ENCODE results near the gene FCF1. TPM values are rescaled to one million over a fixed set of nuclear protein-coding genes. Genes with fewer than 3 reads are reported as not detected.

The FCF1 gene
- total RNA-seq, 2 experiments from 2014 or later = 16.1 to 62.1 TPM

DNA sequence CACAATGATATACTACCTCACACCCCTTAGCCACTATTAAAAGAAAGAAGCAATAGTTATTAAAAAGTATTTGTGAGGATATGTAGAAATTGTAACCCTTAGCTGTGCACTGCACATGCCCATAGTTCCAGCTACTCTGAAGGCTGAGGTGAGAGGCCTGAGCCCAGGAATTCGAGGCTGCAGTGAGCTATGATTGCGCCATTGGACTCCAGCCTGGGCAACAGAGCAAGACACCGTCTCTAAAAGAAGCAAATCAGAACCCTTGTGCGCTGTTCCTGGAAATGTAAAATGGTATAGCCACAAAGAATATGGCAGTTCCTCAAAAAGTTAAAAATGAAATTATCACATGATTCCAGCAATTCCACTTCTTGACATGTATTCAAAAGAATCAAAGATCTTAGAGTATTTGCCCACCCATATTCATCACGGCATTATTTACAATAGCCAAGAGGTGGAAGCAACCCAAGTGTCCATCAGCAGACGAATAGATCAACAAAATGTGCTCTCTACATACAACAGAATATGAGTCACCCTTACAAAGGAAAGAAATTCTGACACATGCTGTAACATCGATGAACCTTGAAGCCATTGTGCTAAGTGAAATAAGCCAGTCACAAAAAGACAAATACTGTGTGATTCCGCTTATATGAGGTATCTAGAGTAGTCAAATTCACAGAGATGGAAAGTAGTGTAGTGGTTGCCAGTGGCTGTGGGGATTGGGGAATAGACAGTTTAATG lies 26.5 kb downstream of the FCF1 start:
- DNase-seq (ENCODE audit: low spot score) = no peak
- no peak overlapping the region for H3K4me2 ChIP-seq (ENCODE audit: low read length)
- H3K4me3 ChIP-seq (ENCODE audit: low read depth, low read length, poor library complexity, severe bottlenecking) = no peak overlapping the region
- ChIA-PET CTCF (ENCODE audit: unreplicated experiment) (no interaction called here), POLR2A (interaction anchor here (1.6 kb wide), 1 partner anchor 23 kb away, joined by 5 read pairs; the partner anchor contains the start of gene YLPM1)
- intact Hi-C loops (cut with micrococcal nuclease; ENCODE audit: unreplicated experiment) = no loop called here
- no peaks in the 10 kb centered on the region for H4K20me1 ChIP-seq (ENCODE audit: insufficient read depth, low read length)
- no peaks in the 10 kb centered on the region for H3K79me2 ChIP-seq (ENCODE audit: insufficient read depth, low read depth, low read length)
- H3K4me1 ChIP-seq (ENCODE audit: insufficient read depth, low read length, poor library complexity, severe bottlenecking) = no peaks in the 10 kb centered on the region
- H2AFZ ChIP-seq (ENCODE audit: low read length) = no peak overlapping the region
- BruUV-seq (replicated peaks) = no TSS peak
- no peaks in the 10 kb centered on the region for H3K9me2 ChIP-seq (ENCODE audit: insufficient read depth, low read length)
- no peaks in the 10 kb centered on the region for H3K9me3 ChIP-seq (ENCODE audit: low read length)
- H3K36me3 ChIP-seq (ENCODE audit: insufficient read depth, low read length) = peaks cover 52% of the 10 kb centered on the region
- no peak overlapping the region for H3K27ac ChIP-seq (ENCODE audit: low read depth, low read length, poor library complexity, severe bottlenecking)
- no peak for TF ChIP-seq EZH2phosphoT487 (IDR thresholded peaks at IDR 0.05; ENCODE audit: borderline replicate concordance, low read depth, low read length)
- TF ChIP-seq, protein P1, sequence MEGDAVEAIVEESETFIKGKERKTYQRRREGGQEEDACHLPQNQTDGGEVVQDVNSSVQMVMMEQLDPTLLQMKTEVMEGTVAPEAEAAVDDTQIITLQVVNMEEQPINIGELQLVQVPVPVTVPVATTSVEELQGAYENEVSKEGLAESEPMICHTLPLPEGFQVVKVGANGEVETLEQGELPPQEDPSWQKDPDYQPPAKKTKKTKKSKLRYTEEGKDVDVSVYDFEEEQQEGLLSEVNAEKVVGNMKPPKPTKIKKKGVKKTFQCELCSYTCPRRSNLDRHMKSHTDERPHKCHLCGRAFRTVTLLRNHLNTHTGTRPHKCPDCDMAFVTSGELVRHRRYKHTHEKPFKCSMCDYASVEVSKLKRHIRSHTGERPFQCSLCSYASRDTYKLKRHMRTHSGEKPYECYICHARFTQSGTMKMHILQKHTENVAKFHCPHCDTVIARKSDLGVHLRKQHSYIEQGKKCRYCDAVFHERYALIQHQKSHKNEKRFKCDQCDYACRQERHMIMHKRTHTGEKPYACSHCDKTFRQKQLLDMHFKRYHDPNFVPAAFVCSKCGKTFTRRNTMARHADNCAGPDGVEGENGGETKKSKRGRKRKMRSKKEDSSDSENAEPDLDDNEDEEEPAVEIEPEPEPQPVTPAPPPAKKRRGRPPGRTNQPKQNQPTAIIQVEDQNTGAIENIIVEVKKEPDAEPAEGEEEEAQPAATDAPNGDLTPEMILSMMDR (conservative IDR thresholded peaks at IDR 0.05; ENCODE audit: low read length) = no peak

DNA sequence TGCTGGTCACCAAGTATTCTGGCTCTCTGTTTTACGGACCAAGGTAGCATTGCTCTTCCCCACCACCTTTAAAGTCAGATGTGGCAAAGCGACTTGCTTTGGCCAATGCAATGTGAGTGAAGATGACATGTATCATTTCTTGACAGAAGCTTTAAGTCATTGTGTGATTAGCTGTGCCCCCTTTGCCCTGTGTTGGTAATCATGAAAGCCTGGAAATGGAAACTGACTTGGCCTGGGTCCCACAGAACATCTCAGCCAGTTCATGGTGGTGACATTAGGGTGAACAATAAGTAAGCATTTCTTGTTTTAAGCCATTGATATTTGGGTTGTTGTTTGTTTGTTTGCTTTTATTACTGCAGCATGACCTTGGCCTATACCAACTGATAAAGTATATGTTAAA lies 34.3 kb downstream of the FCF1 start:
- intact Hi-C loops (cut with micrococcal nuclease; ENCODE audit: unreplicated experiment) = no loop called here
- H3K9me3 ChIP-seq (ENCODE audit: low read length) = no peaks in the 10 kb centered on the region
- H4K20me1 ChIP-seq (ENCODE audit: insufficient read depth, low read length) = no peaks in the 10 kb centered on the region
- POLR2A ChIA-PET = no interaction called here
- no peak overlapping the region for H3K27ac ChIP-seq (ENCODE audit: low read depth, low read length, poor library complexity, severe bottlenecking)
- H3K4me1 ChIP-seq (ENCODE audit: insufficient read depth, low read length, poor library complexity, severe bottlenecking) = no peaks in the 10 kb centered on the region
- no peak overlapping the region for H2AFZ ChIP-seq (ENCODE audit: low read length)
- H3K4me2 ChIP-seq (ENCODE audit: low read length) = no peak overlapping the region
- CTCF ChIA-PET (ENCODE audit: unreplicated experiment) = no interaction called here
- BruUV-seq (replicated peaks) = no TSS peak
- no peak for DNase-seq (ENCODE audit: low spot score)
- H3K36me3 ChIP-seq (ENCODE audit: insufficient read depth, low read length) = no peaks in the 10 kb centered on the region
- H3K9me2 ChIP-seq (ENCODE audit: insufficient read depth, low read length) = no peaks in the 10 kb centered on the region
- no peak for TF ChIP-seq EZH2phosphoT487 (IDR thresholded peaks at IDR 0.05; ENCODE audit: borderline replicate concordance, low read depth, low read length)
- TF ChIP-seq, protein P1 (conservative IDR thresholded peaks at IDR 0.05; ENCODE audit: low read length) = no peak
- H3K79me2 ChIP-seq (ENCODE audit: insufficient read depth, low read depth, low read length) = no peaks in the 10 kb centered on the region
- H3K4me3 ChIP-seq (ENCODE audit: low read depth, low read length, poor library complexity, severe bottlenecking) = no peak overlapping the region

DNA sequence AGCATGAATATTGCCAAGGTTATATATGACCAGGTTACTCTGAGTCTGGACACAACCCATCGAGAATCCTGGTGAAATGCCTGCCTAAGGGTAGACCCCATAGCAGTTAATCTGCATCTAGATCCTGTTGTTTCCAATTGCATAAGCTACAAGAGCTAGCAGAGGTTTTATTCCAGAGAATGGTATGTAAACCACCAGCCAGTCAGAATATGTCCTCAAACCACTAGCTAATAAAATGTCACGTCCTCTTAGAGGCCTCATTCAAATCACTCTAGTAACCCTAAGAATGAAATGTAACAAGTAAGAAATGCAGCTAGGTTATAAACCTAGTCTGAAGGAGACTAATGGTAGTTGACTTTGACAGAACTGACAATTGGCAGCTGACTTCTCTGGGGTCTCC lies 41.2 kb downstream of the FCF1 start:
- BruUV-seq (replicated peaks) = no TSS peak
- Histone ChIP-seq H3K4me2 (ENCODE audit: low read length) (no peak overlapping the region), H3K9me3 (ENCODE audit: low read length) (no peaks in the 10 kb centered on the region), H3K9me2 (ENCODE audit: insufficient read depth, low read length) (no peaks in the 10 kb centered on the region), H4K20me1 (ENCODE audit: insufficient read depth, low read length) (no peaks in the 10 kb centered on the region), H3K4me3 (ENCODE audit: low read depth, low read length, poor library complexity, severe bottlenecking) (no peak overlapping the region), H3K36me3 (ENCODE audit: insufficient read depth, low read length) (no peaks in the 10 kb centered on the region), H3K27ac (ENCODE audit: low read depth, low read length, poor library complexity, severe bottlenecking) (no peak overlapping the region), H3K79me2 (ENCODE audit: insufficient read depth, low read depth, low read length) (no peaks in the 10 kb centered on the region), H2AFZ (ENCODE audit: low read length) (no peak overlapping the region), H3K4me1 (ENCODE audit: insufficient read depth, low read length, poor library complexity, severe bottlenecking) (no peaks in the 10 kb centered on the region)
- intact Hi-C loops (cut with micrococcal nuclease; ENCODE audit: unreplicated experiment) = no loop called here
- TF ChIP-seq EZH2phosphoT487 (IDR thresholded peaks at IDR 0.05; ENCODE audit: borderline replicate concordance, low read depth, low read length) = no peak
- TF ChIP-seq, protein P1 (conservative IDR thresholded peaks at IDR 0.05; ENCODE audit: low read length) = no peak
- CTCF ChIA-PET (ENCODE audit: unreplicated experiment) = no interaction called here
- DNase-seq (ENCODE audit: low spot score) = no peak
- POLR2A ChIA-PET = interaction anchor here (1.2 to 1.6 kb wide), 2 partner anchors 10 to 137 kb away, joined by 3 to 4 read pairs; no protein-coding TSS in a partner anchor
